Activated gamma-delta T cell treated with anti-CD3 and anti-CD28 coated beads, Interleukin-2, amount 50 U/mL, for 16 hours (primary cell): ENCODE data around the gene CSRNP3.

Source experiments
- DNase-seq: peaks from one replicate; pipeline ENCODE4 v3.0.0-alpha.2; 2020; ENCODE audit warnings: low read depth

Gene CSRNP3

DNA sequence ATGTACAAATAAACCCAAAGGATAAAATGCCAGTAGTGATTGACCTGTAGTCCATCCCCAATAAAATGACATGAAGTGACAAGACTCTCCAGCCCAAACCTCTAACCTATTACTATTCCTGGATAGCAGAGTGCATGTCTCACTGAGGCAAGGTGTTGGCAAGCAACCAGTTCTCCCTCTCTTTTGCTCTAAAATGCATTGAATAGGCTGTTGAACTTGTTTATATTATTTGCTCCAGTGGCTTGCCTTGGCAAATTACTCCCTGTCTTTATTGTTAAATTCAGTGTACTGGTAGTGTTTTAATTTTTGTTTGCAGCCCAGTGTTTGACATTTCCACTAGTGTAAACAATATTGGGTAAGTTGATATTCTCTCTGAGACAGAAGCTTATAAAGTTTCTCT is 70.5 kb downstream of the CSRNP3 start:
- DNase-seq: no peak

- no peak for DNase-seq
Measured at GRCh38 chr2:165544897-165545296, 75.4 kb downstream of the CSRNP3 start.

- no peak for DNase-seq
Measured at GRCh38 chr2:165547900-165548299, 78.4 kb downstream of the CSRNP3 start.

GRCh38 chr2:165549619-165550018 is 80.1 kb downstream of the CSRNP3 start:
- DNase-seq: no peak

GRCh38 chr2:165558832-165559231 is 89.3 kb downstream of the CSRNP3 start:
- no peak for DNase-seq

- DNase-seq: no peak
Measured at GRCh38 chr2:165560377-165560988, 91.0 kb downstream of the CSRNP3 start.

DNA sequence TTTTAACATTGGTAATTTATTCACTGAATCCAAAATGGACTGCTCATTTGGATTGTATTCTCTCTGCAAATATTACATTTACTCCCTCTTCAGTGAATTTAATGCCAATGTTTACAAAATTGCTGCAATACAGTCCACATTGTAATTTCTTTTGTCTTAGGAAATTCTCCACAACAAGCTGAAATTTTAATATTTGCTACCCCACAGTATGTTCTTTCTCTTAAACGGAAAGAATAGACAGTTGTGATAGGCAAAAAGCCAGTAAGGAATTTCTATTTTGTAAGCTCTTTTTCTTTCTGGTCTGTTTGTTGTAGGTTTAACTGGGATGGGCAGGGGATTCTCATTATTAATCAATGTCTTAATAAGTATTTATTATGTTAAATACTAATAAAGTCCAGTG is 92.0 kb downstream of the CSRNP3 start:
- DNase-seq: no peak

- DNase-seq: no peak
Measured at GRCh38 chr2:165562233-165562632, 92.7 kb downstream of the CSRNP3 start.

DNA sequence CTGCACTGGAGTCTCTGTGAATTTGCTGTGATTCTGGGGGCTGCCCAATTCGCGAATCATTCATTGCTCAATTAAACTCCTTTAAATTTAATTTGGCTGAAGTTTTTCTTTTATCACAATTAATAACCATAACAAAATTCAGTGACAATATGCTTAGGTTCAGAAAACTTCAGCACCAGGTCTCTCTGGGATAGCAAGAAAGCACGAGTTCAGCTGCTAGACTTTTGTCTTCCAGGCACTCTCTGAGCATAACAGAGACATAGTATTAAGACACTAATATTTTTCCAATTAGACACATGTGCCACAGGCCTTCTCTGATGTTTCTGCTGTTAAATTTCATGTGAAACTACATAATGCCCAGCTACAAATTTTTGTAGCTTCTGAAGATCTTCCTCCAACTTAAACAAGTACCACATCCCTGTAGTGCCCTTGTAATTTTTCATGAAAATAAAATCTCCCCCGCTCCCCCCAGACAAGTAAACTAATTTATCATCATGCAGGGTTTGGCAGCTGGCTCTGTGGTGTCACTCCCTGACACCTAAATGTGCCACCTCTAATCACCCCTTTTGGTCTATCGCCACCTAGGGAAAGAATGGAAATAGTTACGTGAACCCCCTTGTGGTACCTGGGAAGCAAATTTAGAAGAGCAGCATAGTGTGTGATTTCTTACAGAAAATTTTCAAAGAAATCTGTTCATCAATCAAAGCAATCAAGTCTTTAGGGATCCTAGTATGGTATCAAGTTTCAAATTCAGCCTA is 94.1 kb downstream of the CSRNP3 start:
- DNase-seq: no peak

DNA sequence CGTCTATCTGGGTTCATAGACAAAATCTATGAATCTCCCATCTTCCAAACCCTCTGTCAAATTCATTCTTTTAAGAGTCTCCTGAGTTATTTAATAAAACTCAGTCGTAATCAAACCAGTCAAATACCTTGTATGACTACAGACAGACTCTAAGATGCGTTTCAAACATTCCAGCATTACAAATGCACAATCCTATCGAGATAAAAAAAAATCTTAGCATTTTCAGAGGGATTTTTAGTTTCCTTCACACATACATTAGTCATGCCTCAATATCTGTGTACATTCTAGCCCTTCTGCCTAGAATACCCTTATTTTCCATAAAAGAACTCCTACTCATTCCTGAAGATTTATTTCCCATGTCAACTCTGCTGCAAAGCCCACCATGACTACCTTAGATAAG is 96.5 kb downstream of the CSRNP3 start:
- DNase-seq: no peak

DNA sequence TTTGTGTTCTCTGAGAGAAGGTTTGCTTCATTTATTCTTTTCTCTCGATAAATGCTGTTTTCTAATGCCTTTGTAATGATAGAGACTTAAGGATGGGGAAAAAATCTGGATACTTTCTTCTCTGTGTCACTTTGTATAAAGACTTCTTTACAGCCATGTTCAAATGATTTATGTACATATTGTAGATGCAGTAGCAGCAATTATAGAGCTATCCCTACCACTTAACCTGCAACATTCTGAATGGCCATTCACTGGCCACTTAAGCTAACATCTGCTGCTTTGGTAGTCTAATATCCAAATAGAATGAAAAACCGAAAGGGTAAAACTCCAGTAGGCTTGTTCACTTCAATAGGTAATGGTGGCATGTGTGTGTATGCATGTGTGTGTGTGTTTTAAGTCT is 97.8 kb downstream of the CSRNP3 start:
- no peak for DNase-seq

DNA sequence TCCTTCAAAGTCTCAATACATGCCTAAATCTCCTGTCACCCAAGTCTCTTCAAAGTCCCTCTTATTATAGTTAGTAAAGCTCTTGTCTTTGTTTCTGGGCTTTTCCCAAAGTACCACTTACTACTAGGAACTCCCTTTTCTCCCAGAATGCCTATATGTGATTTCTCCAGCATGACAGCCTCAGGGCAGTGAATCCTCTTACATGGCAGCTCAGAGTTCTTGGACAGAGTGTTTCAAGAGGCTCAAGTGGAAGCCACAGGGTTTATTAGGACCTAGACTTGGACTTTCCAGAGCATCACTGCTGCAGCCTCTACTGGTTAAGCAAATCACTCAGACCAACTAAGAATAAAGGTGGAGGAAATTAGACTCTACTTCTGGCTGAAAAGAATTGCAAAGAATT is 98.9 kb downstream of the CSRNP3 start:
- DNase-seq: no peak

GRCh38 chr2:165571477-165571876 is 102.0 kb downstream of the CSRNP3 start:
- no peak for DNase-seq

DNA sequence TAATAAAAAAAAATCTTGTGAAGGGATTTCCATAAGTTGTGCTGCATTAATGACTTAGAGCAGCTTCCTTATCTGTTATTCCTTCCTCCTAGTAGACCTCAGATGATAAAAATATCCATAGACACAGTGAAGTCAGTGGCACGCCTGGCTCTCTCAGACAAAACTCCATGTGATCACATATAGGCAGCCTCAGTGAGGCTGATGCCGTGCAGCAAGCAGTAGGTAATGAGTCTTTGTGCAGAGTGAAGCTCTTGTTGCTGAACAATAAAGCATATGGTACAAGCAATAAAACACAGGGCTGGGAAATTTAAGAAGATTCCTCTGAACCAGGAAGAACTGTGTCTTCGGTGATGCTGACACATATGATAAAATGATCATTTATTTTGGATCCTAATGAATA is 102.7 kb downstream of the CSRNP3 start:
- no peak for DNase-seq

DNA sequence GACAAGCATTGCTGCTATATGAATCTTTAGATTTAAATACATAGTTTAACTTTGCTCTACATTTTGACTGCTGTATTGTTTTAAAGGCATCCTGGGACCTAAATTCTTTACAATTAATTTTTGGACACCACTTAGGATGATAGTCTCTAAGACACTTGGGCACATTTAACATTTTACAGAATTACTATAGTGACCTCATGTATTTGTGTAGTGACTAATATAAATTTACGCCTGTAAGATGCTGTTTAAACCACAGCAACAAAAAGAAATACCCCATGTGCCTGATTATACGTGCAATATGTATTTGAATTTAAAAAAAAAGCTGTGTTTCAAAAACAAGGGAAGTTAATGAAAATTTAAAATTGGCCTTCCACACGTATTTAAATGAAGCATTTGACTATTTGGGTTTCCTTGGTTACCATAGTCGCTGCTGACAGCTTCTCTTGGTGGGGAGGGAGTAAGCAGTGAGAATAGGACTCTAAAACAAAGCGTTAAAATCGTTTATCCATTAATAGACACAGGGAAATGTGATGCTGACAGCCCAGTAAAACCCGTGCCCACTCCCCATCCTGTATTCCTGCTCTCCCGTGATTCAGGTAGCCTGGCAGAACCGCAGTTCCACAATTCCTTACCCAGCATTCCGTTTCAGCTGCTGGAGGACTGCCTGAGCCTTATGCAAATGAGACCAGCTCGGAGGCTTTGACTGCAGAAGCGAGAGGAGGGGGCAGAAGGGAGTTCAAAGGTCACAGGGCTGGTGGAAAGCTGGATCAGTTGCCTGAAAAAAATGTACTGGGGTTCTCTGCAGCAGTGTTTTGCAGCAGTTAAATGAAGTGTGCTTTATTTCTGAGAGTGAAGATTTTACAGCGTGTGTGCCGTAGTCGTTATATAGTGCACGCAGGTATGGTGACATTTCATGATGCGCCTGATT is 104.3 kb downstream of the CSRNP3 start:
- no peak for DNase-seq

DNA sequence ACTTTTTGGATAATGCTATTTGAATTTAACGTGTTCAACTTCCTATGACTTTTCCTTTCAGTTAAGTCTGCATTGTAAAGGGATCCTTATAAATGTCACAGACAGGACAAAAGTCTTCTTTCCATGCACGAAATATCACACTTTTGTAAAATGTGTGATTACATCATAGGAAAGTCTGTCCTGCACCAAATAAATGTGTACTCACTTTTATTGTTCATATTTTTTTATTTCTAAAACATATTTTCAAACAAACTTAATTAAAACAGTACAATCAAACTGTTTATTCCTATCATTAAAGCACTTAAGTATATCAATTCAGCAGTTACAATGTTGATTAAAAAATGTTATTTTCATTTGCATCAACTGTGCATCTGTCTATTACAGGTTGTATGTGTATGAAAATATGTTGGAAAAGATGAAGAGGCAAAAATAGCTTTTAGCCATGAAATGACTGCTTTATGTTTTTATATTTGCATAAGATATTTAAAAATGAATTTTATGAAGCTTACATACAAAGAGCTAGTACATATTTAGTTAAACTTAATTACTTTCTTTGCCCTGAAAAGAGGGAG is 105.6 kb downstream of the CSRNP3 start:
- DNase-seq: no peak

GRCh38 chr2:165576409-165577154 is 107.1 kb downstream of the CSRNP3 start:
- no peak for DNase-seq

DNA sequence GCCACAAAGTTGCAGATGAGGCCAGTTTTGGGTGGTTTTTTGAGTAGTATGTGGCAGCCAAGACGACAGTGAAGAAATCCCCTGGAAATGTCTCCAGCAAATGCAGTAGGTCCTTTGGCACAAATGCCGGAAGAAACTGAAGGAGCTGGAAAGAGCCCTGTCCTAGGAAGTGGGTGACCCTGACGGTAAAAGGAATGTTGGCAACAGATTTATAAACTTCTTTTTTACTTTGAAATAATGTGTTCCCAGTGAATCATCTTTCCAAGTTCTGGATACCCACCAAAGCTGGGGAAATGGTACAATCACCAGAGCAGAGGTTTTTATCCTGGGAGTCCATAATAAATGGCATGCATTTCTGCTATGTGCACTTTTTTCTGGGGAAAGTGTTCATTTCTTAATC is 112.9 kb downstream of the CSRNP3 start:
- no peak for DNase-seq

DNA sequence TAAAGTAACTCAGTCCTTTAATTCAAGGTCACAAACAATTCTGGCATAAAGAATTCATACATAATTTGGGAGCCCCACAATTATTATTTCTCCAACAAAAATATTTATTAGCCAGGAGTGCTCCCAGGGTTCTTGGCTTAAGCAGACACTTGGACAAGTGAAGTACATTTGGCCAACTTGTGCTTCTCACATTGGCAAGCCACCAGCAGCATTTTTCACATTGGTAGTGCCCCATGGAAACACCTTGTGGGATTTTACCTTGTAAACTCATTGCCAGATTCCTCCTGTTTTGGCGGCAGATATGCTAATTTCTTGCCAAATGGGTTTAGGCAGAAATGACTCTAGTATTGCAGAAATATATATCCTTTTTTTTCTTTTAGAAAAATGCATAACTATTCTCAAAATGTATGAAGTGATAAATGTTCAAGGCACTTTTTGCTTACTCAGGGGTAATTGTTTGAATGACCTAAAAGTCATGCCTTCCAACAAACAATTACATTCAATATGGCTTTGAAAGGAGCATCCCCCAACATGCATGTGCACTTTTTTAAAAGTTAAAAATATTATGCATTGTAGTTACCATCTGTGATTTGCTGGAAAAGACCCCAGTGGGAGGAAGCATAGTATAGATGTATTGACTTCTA is 113.5 kb downstream of the CSRNP3 start:
- no peak for DNase-seq

- no peak for DNase-seq
Measured at GRCh38 chr2:165584126-165584654, 114.7 kb downstream of the CSRNP3 start.

DNA sequence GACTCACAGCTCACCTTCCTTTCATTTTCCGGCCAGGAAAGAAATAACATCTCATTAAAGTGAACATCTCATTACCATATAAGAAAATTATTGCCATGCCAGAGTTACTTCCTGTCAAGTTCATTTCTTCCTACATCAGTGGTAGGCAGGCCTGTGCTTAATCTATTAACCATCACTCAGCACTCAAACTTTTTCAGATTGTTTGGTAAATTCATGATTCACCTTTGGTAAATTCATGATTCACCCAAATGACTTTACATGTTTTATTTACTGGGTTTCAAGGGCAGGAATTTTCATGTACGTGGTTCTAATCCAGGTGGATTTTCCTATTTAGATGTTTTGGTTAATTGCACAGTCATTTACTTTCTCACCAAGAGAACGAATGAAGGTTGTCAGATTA is 116.5 kb downstream of the CSRNP3 start:
- DNase-seq: no peak
